Measurements from ENCODE around the gene KRT72.

KRT72 gene

DNA sequence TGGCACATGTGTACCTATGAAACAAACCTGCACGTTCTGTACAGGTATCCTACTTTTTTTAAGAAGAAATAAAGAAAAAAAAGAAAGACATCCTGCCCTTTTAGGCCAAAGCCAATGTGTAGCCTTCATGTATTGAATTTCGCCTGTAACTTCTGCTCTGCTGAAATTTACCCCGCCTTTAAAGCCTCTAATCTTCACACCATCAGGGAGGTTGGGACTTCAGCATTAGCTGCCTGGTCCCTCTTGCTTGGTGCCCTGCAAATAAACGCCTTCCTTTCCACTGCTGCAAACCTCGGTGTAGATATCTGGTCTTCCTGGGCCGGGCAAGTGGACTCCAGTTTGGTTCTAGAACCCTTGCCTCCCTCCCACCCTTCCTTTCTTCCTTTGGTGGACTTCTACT, 45.7 kb downstream of the KRT72 start:
- DNase-seq (ENCODE audit: low read depth), result no peak
- TF ChIP-seq, protein P1, sequence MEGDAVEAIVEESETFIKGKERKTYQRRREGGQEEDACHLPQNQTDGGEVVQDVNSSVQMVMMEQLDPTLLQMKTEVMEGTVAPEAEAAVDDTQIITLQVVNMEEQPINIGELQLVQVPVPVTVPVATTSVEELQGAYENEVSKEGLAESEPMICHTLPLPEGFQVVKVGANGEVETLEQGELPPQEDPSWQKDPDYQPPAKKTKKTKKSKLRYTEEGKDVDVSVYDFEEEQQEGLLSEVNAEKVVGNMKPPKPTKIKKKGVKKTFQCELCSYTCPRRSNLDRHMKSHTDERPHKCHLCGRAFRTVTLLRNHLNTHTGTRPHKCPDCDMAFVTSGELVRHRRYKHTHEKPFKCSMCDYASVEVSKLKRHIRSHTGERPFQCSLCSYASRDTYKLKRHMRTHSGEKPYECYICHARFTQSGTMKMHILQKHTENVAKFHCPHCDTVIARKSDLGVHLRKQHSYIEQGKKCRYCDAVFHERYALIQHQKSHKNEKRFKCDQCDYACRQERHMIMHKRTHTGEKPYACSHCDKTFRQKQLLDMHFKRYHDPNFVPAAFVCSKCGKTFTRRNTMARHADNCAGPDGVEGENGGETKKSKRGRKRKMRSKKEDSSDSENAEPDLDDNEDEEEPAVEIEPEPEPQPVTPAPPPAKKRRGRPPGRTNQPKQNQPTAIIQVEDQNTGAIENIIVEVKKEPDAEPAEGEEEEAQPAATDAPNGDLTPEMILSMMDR (IDR thresholded peaks at IDR 0.05; ENCODE audit: control insufficient read depth, extremely low read depth, insufficient read depth), result no peak

GRCh38 chr12:52552681-52553195, 48.5 kb downstream of the KRT72 start, which contains the start of gene KRT71:
Gene KRT71, minus strand, starts transcription at chr12:52553145. Its CDS starts 68 bp downstream, at chr12:52553077.
- no peak within 1 kb of the TSS for H3K4me3 ChIP-seq (ENCODE audit: low read depth, low read length)
- TF ChIP-seq, protein P1 (IDR thresholded peaks at IDR 0.05; ENCODE audit: control insufficient read depth, extremely low read depth, insufficient read depth), result no peak
- DNase-seq (ENCODE audit: low read depth), result no peak

More for the DNA sequence above, 45.7 kb downstream of the KRT72 start:
- H3K4me3 ChIP-seq (ENCODE audit: low read depth, low read length), result no peak overlapping the region

DNA sequence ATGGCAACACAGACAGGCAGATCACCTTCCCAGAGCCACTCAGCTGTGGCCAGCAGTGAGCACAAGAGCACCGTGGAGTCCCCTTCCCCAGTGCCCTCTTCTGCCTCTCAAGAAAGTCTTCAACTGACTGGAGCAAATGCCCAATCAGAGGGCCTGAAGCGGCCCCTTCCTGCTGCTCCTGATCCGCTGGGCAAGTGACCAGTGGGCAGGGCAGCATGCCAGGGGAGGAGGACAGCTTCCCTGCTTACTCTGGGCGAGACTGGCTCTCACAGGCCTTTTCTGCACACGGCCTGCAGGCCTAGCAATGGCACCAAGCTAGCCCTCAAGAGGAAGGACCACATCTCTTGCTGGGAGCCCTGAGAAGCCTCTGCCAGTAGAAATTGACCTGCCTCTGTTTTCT, 49.2 kb downstream of the KRT72 start:
- H3K4me3 ChIP-seq (ENCODE audit: low read depth, low read length), result no peak overlapping the region
- peak; percentile 3 for DNase-seq (ENCODE audit: low read depth)
- TF ChIP-seq, protein P1 (IDR thresholded peaks at IDR 0.05; ENCODE audit: control insufficient read depth, extremely low read depth, insufficient read depth), result no peak

GRCh38 chr12:52551216-52551865, 49.9 kb downstream of the KRT72 start:
- TF ChIP-seq, protein P1 (IDR thresholded peaks at IDR 0.05; ENCODE audit: control insufficient read depth, extremely low read depth, insufficient read depth), result no peak
- no peak for DNase-seq (ENCODE audit: low read depth)
- H3K4me3 ChIP-seq (ENCODE audit: low read depth, low read length), result no peak overlapping the region

DNA sequence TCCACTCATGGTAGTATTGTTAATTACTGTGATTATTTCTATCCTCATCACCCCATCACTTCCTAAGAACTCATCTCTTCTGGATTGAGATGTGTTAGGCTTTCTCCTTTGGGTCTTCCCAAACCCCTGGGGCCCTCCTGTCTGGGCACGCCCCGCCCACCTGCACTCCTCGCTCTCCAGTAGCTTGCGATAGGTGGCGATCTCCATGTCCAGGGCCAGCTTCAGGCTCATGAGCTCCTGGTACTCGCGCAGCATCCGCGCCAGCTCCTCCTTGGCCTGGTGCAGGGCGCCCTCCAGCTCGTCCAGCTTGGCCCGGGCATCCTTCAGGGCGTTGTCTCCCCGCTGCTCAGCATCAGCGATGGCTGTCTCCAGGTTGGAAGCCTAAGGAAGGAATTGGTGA, 55.1 kb downstream of the KRT72 start:
- H3K4me3 ChIP-seq (ENCODE audit: low read depth, low read length), result no peak overlapping the region

DNA sequence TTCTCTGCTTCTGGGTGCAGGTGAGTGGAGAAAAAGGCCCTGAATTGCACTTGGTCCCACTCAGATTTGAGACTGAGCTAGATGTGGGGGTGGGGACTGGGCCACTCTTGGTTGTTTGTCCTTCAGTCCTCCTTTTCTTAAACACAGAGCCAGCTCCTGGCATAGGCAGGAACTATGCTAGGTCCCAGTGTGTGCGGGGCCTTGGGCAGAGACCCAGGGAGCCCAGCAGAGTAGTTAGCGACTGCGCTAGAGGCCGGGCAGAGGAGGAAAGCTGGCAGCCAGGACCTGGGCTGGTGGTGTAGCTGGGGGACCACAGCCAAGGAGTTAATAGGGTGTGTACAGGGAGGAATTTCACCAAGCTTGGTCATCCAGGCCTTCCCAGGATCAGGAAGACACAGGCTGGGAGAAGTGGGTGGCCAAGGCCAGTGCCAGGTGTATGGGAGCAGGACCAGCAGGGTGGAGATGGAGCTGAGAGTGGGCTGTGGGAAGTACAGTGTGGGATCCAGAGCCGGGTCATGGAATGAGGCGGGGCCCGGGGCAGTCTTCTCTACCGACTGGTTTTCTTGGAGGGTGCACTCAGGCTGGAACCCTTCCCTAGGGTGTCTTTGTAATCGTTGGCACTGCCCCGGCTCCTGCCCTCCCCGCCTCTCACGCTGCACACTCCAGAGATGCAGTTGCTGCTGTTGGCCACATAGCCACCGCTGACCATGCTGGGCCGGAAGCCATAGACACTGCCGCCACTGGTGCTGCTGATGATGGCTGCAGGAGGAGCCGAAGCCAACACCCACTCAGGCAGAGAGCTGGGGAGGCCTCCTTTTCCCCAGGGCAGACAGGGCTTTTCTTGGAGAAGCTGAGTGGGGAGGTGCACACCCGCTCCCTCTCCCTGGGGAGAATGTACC, 57.0 kb downstream of the KRT72 start:
- TF ChIP-seq, protein P1 (IDR thresholded peaks at IDR 0.05; ENCODE audit: control insufficient read depth, extremely low read depth, insufficient read depth), result no peak
- DNase-seq (ENCODE audit: low read depth), result no peak
- H3K4me3 ChIP-seq (ENCODE audit: low read depth, low read length), result no peak overlapping the region

More for the DNA sequence above, 55.1 kb downstream of the KRT72 start:
- DNase-seq (ENCODE audit: low read depth), result no peak
- TF ChIP-seq, protein P1 (IDR thresholded peaks at IDR 0.05; ENCODE audit: control insufficient read depth, extremely low read depth, insufficient read depth), result no peak

Measured in LNCaP clone FGC (cell line).